Right cardiac atrium (tissue), 5 donors: Measurements from ENCODE around the gene HDAC7. TPM values are rescaled to one million over a fixed set of nuclear protein-coding genes. Genes with fewer than 3 reads are reported as not detected.

Source experiments
- ATAC-seq, 2 donors: fragments of 200-7000 bp; cut with Tn5 transposase; one replicate each; pipeline versions ENCODE4 v1.8.0 to v1.9.1; 2020; ENCODE audit warnings: moderate library complexity in 2 of 2, mild to moderate bottlenecking in 1 of 2
- DNase-seq, 3 donors: peaks; one replicate each; pipeline ENCODE4 v3.0.0-alpha.2; 2020
- H3K27ac ChIP-seq: one replicate; pipeline ENCODE4 v1.5.1; 2013; ENCODE audit warnings: mild to moderate bottlenecking, low read length, control low read depth, moderate library complexity
- H3K27me3 ChIP-seq: one replicate; pipeline ENCODE4 v1.6.1; 2013; ENCODE audit not compliant: control insufficient read depth, insufficient read depth
- H3K4me1 ChIP-seq: one replicate; pipeline ENCODE4 v1.6.1; 2013; ENCODE audit warnings: low read length; ENCODE audit not compliant: control insufficient read depth, insufficient read depth
- H3K4me3 ChIP-seq: one replicate; pipeline ENCODE4 v1.5.1; 2013; ENCODE audit warnings: low read length, control low read depth
- H3K9me3 ChIP-seq: one replicate; pipeline ENCODE4 v1.6.1; 2013; ENCODE audit warnings: low read length; ENCODE audit not compliant: control insufficient read depth
- WGBS: extraction: QIAGEN DNeasy Blood & Tissue Kit; methylation state at CpG from one replicate; pipeline ENCODE4 v1.1.7; 2013; 5-methylcytosine and 5-hydroxymethylcytosine counted together
- intact Hi-C, 4 donors: fragments of 100-400 bp; cut with DNase I; formaldehyde crosslinking; loops; one replicate each; pipeline versions ENCODE4 v1.11.0 to v1.14.0; 2022 to 2023
- polyA plus RNA-seq: library from polyadenylated mRNA; stranded (reverse); fragments of 200-250 nt; gene quantifications from one replicate; pipeline ENCODE4 v1.2.3, GENCODE V29; 2013
- total RNA-seq, 4 donors: library from RNA; stranded (reverse); fragmentation: NEBNext Ultra II Directional; extraction: Animal tissue kit (Norgen Biotek cat#: 25700); gene quantifications; one replicate each; pipeline ENCODE4 v1.2.1, GENCODE V29; 2021
- donor health status: healthy with polysubstance abuse.
- donor health status: DM: no; HTN: yes; CAD: no.
- donor health status: DM: no; HTN: no; CAD: no.
- donor health status: DM: no; HTN: yes; CAD: no; lungs with severe emphysema.
- donor health status: DM: yes; HTN: yes; CAD: no.

Gene HDAC7
- total and polyA plus RNA-seq, 5 donors: 38.0 to 60.1 (median 49.7) TPM

- Histone ChIP-seq H3K4me3 (no peak overlapping the region), H3K27me3 (no peaks in the 10 kb centered on the region), H3K4me1 (peaks cover 12% of the 10 kb centered on the region), H3K9me3 (no peaks in the 10 kb centered on the region), H3K27ac (no peak overlapping the region)
- ATAC-seq: no peak
- intact Hi-C loops: no loop called here
- 92% methylated on average over 3 of the region's 3 CpGs for WGBS
- no peak for DNase-seq
These were observed 70.8 kb downstream of the HDAC7 start for GRCh38 chr12:47748899-47749298.

- no peak overlapping the region for H3K27ac ChIP-seq
- no peaks in the 10 kb centered on the region for H3K9me3 ChIP-seq
- H3K4me3 ChIP-seq: no peak overlapping the region
- DNase-seq: no peak
- 94% methylated on average over 1 of the region's 1 CpG for WGBS
- intact Hi-C loops: no loop called here
- no peaks in the 10 kb centered on the region for H3K27me3 ChIP-seq
- peaks cover 10% of the 10 kb centered on the region for H3K4me1 ChIP-seq
- no peak for ATAC-seq
These were observed 71.2 kb downstream of the HDAC7 start for GRCh38 chr12:47748507-47748828.

- no peaks in the 10 kb centered on the region for H3K27me3 ChIP-seq
- no peaks in the 10 kb centered on the region for H3K9me3 ChIP-seq
- no peak for DNase-seq
- no peak for ATAC-seq
- H3K4me3 ChIP-seq: no peak overlapping the region
- intact Hi-C loops: no loop called here
- no peak overlapping the region for H3K27ac ChIP-seq
- 94% methylated on average over 14 of the region's 14 CpGs for WGBS
- H3K4me1 ChIP-seq: peaks cover 7% of the 10 kb centered on the region
These were observed 71.9 kb downstream of the HDAC7 start for GRCh38 chr12:47747596-47748506.

GRCh38 chr12:47747126-47747525 is 72.6 kb downstream of the HDAC7 start:
- no peak for DNase-seq
- Histone ChIP-seq H3K27me3 (no peaks in the 10 kb centered on the region), H3K9me3 (no peaks in the 10 kb centered on the region), H3K4me3 (no peak overlapping the region), H3K4me1 (peaks cover 2% of the 10 kb centered on the region), H3K27ac (no peak overlapping the region)
- ATAC-seq: no peak
- WGBS: 79% methylated on average over 4 of the region's 4 CpGs
- intact Hi-C loops: no loop called here

GRCh38 chr12:47746523-47746922 is 73.2 kb downstream of the HDAC7 start:
- Histone ChIP-seq H3K27ac (no peak overlapping the region), H3K4me1 (peaks cover under 1% of the 10 kb centered on the region), H3K4me3 (no peak overlapping the region), H3K27me3 (no peaks in the 10 kb centered on the region), H3K9me3 (no peaks in the 10 kb centered on the region)
- WGBS: 87% methylated on average over 7 of the region's 7 CpGs
- ATAC-seq (no peak), DNase-seq (no peak)
- intact Hi-C loops: no loop called here

GRCh38 chr12:47746073-47746472 is 73.6 kb downstream of the HDAC7 start:
- H3K9me3 ChIP-seq: no peaks in the 10 kb centered on the region
- H3K4me3 ChIP-seq: no peak overlapping the region
- H3K4me1 ChIP-seq: peaks cover 5% of the 10 kb centered on the region
- 83% methylated on average over 5 of the region's 5 CpGs for WGBS
- intact Hi-C loops: no loop called here
- ATAC-seq (no peak), DNase-seq (no peak)
- no peak overlapping the region for H3K27ac ChIP-seq
- no peaks in the 10 kb centered on the region for H3K27me3 ChIP-seq

GRCh38 chr12:47745485-47746041 is 74.1 kb downstream of the HDAC7 start:
- ATAC-seq (peak in 1 of 2 donors; percentile 23), DNase-seq (peak in 1 of 3 donors; percentile 72)
- Histone ChIP-seq H3K9me3 (no peaks in the 10 kb centered on the region), H3K4me3 (no peak overlapping the region), H3K4me1 (peaks cover 10% of the 10 kb centered on the region), H3K27me3 (no peaks in the 10 kb centered on the region), H3K27ac (no peak overlapping the region)
- intact Hi-C loops: no loop called here
- 60% methylated on average over 16 of the region's 16 CpGs for WGBS

GRCh38 chr12:47744778-47745436 is 74.8 kb downstream of the HDAC7 start:
- intact Hi-C loops: no loop called here
- Histone ChIP-seq H3K27me3 (no peaks in the 10 kb centered on the region), H3K27ac (no peak overlapping the region), H3K4me3 (no peak overlapping the region), H3K4me1 (peaks cover 10% of the 10 kb centered on the region), H3K9me3 (no peaks in the 10 kb centered on the region)
- ATAC-seq (no peak), DNase-seq (no peak)
- WGBS: 72% methylated on average over 8 of the region's 8 CpGs

- H3K9me3 ChIP-seq: no peaks in the 10 kb centered on the region
- no peak overlapping the region for H3K27ac ChIP-seq
- WGBS: 67% methylated on average over 10 of the region's 10 CpGs
- peaks cover 14% of the 10 kb centered on the region for H3K4me1 ChIP-seq
- no peaks in the 10 kb centered on the region for H3K27me3 ChIP-seq
- ATAC-seq (no peak), DNase-seq (no peak)
- no peak overlapping the region for H3K4me3 ChIP-seq
- intact Hi-C loops: no loop called here
These were observed 75.6 kb downstream of the HDAC7 start for GRCh38 chr12:47744005-47744651.

- no peak overlapping the region for H3K4me3 ChIP-seq
- intact Hi-C loops: no loop called here
- no peaks in the 10 kb centered on the region for H3K9me3 ChIP-seq
- ATAC-seq (no peak), DNase-seq (no peak)
- WGBS: 87% methylated on average over 9 of the region's 9 CpGs
- peaks cover 14% of the 10 kb centered on the region for H3K4me1 ChIP-seq
- no peak overlapping the region for H3K27ac ChIP-seq
- no peaks in the 10 kb centered on the region for H3K27me3 ChIP-seq
These were observed 76.3 kb downstream of the HDAC7 start for GRCh38 chr12:47743311-47743860.
